Caco-2 (cell line): Measurements from ENCODE around the gene PRSS21. TPM values are rescaled to one million over a fixed set of nuclear protein-coding genes. Genes with fewer than 3 reads are reported as not detected.

Source experiments
- BruUV-seq: library from RNA; stranded (reverse); fragments of 400-500 nt; replicated peaks from 2 replicates; lab custom pipeline; 2021; lab: Mats Ljungman, UMichigan
- CTCF ChIA-PET: fragments of 300-600 bp; sonication (Branson Sonifier 250); formaldehyde crosslinking; loops from one replicate; lab custom pipeline; 2022; ENCODE audit warnings: antibody characterized with exemption; lab: Charles Lee
- POLR2A ChIA-PET: fragments of 300-600 bp; sonication (Branson Sonifier 250); formaldehyde crosslinking; loops from one replicate; lab custom pipeline; 2022; ENCODE audit warnings: antibody characterized with exemption; lab: Charles Lee
- DNase-seq, 2 experiments: peaks; one replicate each; pipeline versions ENCODE4 v3.0.0 to v3.0.0-alpha.2; 2020 to 2022
- H3K27me3 ChIP-seq: replicated peaks from 2 replicates; pipeline ENCODE4 v1.6.0; 2011; ENCODE audit warnings: low read length; ENCODE audit not compliant: control insufficient read depth, insufficient read depth
- H3K36me3 ChIP-seq: 2 replicates; pipeline ENCODE4 v1.5.1; 2011; ENCODE audit warnings: low read length; ENCODE audit not compliant: control insufficient read depth, insufficient read depth
- H3K4me1 ChIP-seq: fragments of 250-450 bp; sonication (Bioruptor Pico); 2 replicates; pipeline ENCODE4 v1.5.1; 2020; ENCODE audit warnings: mild to moderate bottlenecking
- H3K4me3 ChIP-seq: 2 replicates; pipeline ENCODE4 v1.5.1; 2011; ENCODE audit warnings: low read depth, mild to moderate bottlenecking, control low read depth, low read length
- H3K9me3 ChIP-seq: fragments of 250-450 bp; sonication (Bioruptor Pico); 2 replicates; pipeline ENCODE4 v1.5.1; 2020; ENCODE audit warnings: mild to moderate bottlenecking, moderate library complexity
- H3K27ac Mint-ChIP-seq: one replicate; pipeline ENCODE4 v1.8.0; 2022; ENCODE audit warnings: mixed read lengths; ENCODE audit not compliant: unreplicated experiment
- H3K27me3 Mint-ChIP-seq: one replicate; pipeline ENCODE4 v1.8.0; 2022; ENCODE audit warnings: mixed read lengths; ENCODE audit not compliant: insufficient read depth, unreplicated experiment
- H3K36me3 Mint-ChIP-seq: one replicate; pipeline ENCODE4 v1.8.0; 2022; ENCODE audit warnings: mild to moderate bottlenecking, mixed read lengths; ENCODE audit not compliant: insufficient read depth, unreplicated experiment
- H3K4me1 Mint-ChIP-seq: one replicate; pipeline ENCODE4 v1.8.0; 2022; ENCODE audit warnings: low read depth, mixed read lengths; ENCODE audit not compliant: unreplicated experiment
- H3K4me3 Mint-ChIP-seq: one replicate; pipeline ENCODE4 v1.8.0; 2022; ENCODE audit warnings: mild to moderate bottlenecking, moderate library complexity, mixed read lengths; ENCODE audit not compliant: unreplicated experiment
- H3K9me3 Mint-ChIP-seq: one replicate; pipeline ENCODE4 v1.8.0; 2022; ENCODE audit warnings: mixed read lengths; ENCODE audit not compliant: unreplicated experiment
- intact Hi-C: fragments of 100-400 bp; cut with micrococcal nuclease; formaldehyde crosslinking; loops from one replicate; pipeline ENCODE4 v1.10.0; 2022; ENCODE audit not compliant: unreplicated experiment
- total RNA-seq: library from RNA; stranded (reverse); gene quantifications from 2 replicates; pipeline ENCODE4 v1.2.3, GENCODE V29; 2022
- TF ChIP-seq, protein P1 (sequence below), 2 experiments: fragments of 200-600 bp in 1 of 2; IDR thresholded peaks; 1 replicate in 1 of 2; 2 replicates in 1 of 2; pipeline versions ENCODE4 v1.5.1 to v1.8.0; 2011 to 2022; ENCODE audit warnings: antibody characterized with exemption in 1 of 2, control low read depth in 1 of 2, inconsistent platforms in 1 of 2, low read depth in 1 of 2, low read length in 1 of 2, mild to moderate bottlenecking in 1 of 2, moderate library complexity in 1 of 2; ENCODE audit not compliant: insufficient read depth in 1 of 2, severe bottlenecking in 1 of 2, unreplicated experiment in 1 of 2

The PRSS21 gene
- total RNA-seq, 1 experiment from 2014 or later, result not detected

DNA sequence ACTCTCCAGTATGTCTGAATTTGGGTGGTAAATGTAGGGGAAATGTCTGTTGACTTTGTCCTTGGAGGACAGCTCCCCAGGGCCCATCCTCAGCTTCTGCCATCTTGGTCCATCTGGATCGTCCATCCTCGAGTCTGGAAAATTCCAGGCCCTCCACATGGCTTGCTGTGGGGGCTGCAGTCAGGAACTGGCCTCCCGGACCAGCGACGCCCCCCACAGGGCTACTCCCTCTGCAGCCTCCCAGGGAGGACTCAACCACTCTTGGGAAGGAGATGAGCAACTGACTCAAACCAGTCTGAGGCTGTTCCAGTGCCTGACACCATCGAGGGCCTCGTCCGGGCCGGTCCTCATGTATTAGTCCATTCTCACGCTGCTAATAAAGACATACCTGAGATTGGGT is 7.6 kb downstream of the PRSS21 start:
- no peaks in the 10 kb centered on the region for H3K36me3 ChIP-seq
- H3K4me3 Mint-ChIP-seq, result no peak overlapping the region
- no peaks in the 10 kb centered on the region for H3K4me1 ChIP-seq
- no peak overlapping the region for H3K4me3 ChIP-seq
- peaks cover 4% of the 10 kb centered on the region for H3K4me1 Mint-ChIP-seq
- no peak for DNase-seq
- H3K9me3 ChIP-seq, result no peaks in the 10 kb centered on the region
- no peaks in the 10 kb centered on the region for H3K36me3 Mint-ChIP-seq
- no peak overlapping the region for H3K27ac Mint-ChIP-seq
- BruUV-seq, result no TSS peak
- ChIA-PET POLR2A (no interaction called here), CTCF (no interaction called here)
- H3K27me3 ChIP-seq, result no peaks in the 10 kb centered on the region
- TF ChIP-seq, protein P1, sequence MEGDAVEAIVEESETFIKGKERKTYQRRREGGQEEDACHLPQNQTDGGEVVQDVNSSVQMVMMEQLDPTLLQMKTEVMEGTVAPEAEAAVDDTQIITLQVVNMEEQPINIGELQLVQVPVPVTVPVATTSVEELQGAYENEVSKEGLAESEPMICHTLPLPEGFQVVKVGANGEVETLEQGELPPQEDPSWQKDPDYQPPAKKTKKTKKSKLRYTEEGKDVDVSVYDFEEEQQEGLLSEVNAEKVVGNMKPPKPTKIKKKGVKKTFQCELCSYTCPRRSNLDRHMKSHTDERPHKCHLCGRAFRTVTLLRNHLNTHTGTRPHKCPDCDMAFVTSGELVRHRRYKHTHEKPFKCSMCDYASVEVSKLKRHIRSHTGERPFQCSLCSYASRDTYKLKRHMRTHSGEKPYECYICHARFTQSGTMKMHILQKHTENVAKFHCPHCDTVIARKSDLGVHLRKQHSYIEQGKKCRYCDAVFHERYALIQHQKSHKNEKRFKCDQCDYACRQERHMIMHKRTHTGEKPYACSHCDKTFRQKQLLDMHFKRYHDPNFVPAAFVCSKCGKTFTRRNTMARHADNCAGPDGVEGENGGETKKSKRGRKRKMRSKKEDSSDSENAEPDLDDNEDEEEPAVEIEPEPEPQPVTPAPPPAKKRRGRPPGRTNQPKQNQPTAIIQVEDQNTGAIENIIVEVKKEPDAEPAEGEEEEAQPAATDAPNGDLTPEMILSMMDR (IDR thresholded peaks at IDR 0.05; ENCODE audit: insufficient read depth in 1 of 2, low read depth in 1 of 2, low read length in 1 of 2, severe bottlenecking in 1 of 2, unreplicated experiment in 1 of 2), result no peak
- no peaks in the 10 kb centered on the region for H3K9me3 Mint-ChIP-seq
- no peaks in the 10 kb centered on the region for H3K27me3 Mint-ChIP-seq
- intact Hi-C loops, result no loop called here

DNA sequence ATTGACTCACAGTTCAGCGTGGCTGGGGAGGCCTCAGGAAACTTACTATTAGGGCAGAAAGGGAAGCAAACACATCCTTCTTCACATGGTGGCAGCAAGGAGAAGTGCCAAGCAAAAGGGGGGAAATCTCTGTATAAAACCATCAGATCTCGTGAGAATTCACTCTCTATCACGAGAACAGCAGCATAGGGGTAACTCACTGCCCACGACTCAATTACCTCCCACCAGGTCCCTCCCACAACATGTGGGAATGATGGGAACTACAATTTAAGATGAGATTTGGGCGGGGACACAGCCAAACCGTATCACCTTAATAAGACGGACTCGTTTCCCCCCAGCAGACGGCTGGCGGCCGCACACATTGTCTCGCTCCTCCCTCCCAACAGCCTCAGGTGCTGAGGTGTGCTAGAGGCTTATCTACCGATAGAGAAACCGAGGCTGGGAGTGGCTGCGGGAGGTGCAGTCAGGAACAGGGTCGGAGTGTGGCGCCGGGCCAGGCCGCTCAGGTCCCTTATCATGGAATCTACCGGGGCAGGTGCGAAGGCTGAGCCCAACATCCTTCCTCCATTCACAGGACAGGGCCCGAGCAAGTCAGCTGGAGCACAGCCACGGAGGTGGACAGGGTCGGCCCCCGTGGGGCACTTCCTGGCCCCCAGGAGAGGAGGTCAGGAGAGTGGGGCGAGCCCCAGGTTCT is 8.2 kb downstream of the PRSS21 start:
- TF ChIP-seq, protein P1 (IDR thresholded peaks at IDR 0.05; ENCODE audit: insufficient read depth in 1 of 2, low read depth in 1 of 2, low read length in 1 of 2, severe bottlenecking in 1 of 2, unreplicated experiment in 1 of 2), result no peak
- H3K36me3 Mint-ChIP-seq, result no peaks in the 10 kb centered on the region
- H3K9me3 Mint-ChIP-seq, result no peaks in the 10 kb centered on the region
- POLR2A ChIA-PET, result no interaction called here
- BruUV-seq, result no TSS peak
- CTCF ChIA-PET, result no interaction called here
- Histone ChIP-seq H3K9me3 (no peaks in the 10 kb centered on the region), H3K4me1 (no peaks in the 10 kb centered on the region), H3K4me3 (no peak overlapping the region), H3K27me3 (no peaks in the 10 kb centered on the region), H3K36me3 (no peaks in the 10 kb centered on the region)
- no peaks in the 10 kb centered on the region for H3K27me3 Mint-ChIP-seq
- peaks cover 4% of the 10 kb centered on the region for H3K4me1 Mint-ChIP-seq
- intact Hi-C loops, result no loop called here
- no peak overlapping the region for H3K27ac Mint-ChIP-seq
- no peak overlapping the region for H3K4me3 Mint-ChIP-seq
- DNase-seq, result no peak

DNA sequence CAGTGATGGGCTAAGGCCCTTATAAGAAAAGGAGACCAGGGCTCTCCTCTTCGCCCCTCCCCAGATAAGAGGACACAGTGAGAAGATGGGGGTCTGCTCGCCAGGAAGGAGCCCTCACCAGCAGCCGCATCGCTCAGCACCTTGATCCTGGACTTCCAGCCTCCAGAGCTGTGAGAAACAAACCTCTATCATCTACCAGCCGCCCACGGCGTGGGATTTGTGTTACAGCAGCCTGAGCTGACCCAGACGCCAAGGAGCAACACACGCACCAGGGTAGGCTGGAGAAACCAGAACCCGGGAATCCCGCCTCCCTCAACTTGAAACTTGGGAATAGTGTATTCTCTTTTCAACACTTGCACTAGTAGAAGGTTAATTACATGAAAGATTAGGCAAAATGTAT is 8.9 kb downstream of the PRSS21 start:
- H3K9me3 ChIP-seq, result no peaks in the 10 kb centered on the region
- no peaks in the 10 kb centered on the region for H3K4me1 ChIP-seq
- no peaks in the 10 kb centered on the region for H3K36me3 Mint-ChIP-seq
- H3K4me3 Mint-ChIP-seq, result no peak overlapping the region
- DNase-seq, result no peak
- H3K9me3 Mint-ChIP-seq, result no peaks in the 10 kb centered on the region
- H3K27ac Mint-ChIP-seq, result no peak overlapping the region
- no peak overlapping the region for H3K4me3 ChIP-seq
- no peaks in the 10 kb centered on the region for H3K27me3 ChIP-seq
- H3K4me1 Mint-ChIP-seq, result peaks cover 4% of the 10 kb centered on the region
- TF ChIP-seq, protein P1 (IDR thresholded peaks at IDR 0.05; ENCODE audit: insufficient read depth in 1 of 2, low read depth in 1 of 2, low read length in 1 of 2, severe bottlenecking in 1 of 2, unreplicated experiment in 1 of 2), result no peak
- CTCF ChIA-PET, result no interaction called here
- no peaks in the 10 kb centered on the region for H3K36me3 ChIP-seq
- no peaks in the 10 kb centered on the region for H3K27me3 Mint-ChIP-seq
- POLR2A ChIA-PET, result no interaction called here
- intact Hi-C loops, result no loop called here
- no TSS peak for BruUV-seq
